Transverse colon (tissue), 4 donors: ENCODE results near the gene FCHSD2.

ENCODE experiments used
- CTCF ChIP-seq, 5 experiments: fragments of 200-600 bp in 3 of 5; fragments of 450-650 bp in 2 of 5; sonication (generic) in 3 of 5; IDR thresholded peaks; 1 replicate in 2 of 5; 2 replicates in 3 of 5; pipeline ENCODE4 v1.5.1; 2016 to 2017; ENCODE audit warnings: antibody characterized with exemption in 5 of 5, inconsistent platforms in 3 of 5, mild to moderate bottlenecking in 2 of 5, moderate library complexity in 1 of 5
- EP300 ChIP-seq: sonication (generic); formaldehyde crosslinking; IDR thresholded peaks from one replicate; pipeline ENCODE4 v1.6.1; 2017; ENCODE audit warnings: antibody characterized with exemption, low read depth
- POLR2A ChIP-seq: fragments of 450-650 bp; IDR thresholded peaks from one replicate; pipeline ENCODE4 v1.6.1; 2016; ENCODE audit warnings: antibody characterized with exemption, mild to moderate bottlenecking, moderate library complexity
- POLR2AphosphoS5 ChIP-seq, 3 donors: sonication (generic); formaldehyde crosslinking; IDR thresholded peaks; one replicate each; pipeline ENCODE4 v1.6.1; 2016; ENCODE audit warnings: antibody characterized with exemption in 3 of 3

- TF ChIP-seq CTCF (IDR thresholded peaks at IDR 0.05), result no peak
- no peak for TF ChIP-seq POLR2A
- TF ChIP-seq EP300, result no peak
- TF ChIP-seq POLR2AphosphoS5 (IDR thresholded peaks at IDR 0.05), result no peak
These were observed 312.9 kb downstream of the FCHSD2 start for GRCh38 chr11:72829178-72829577.
